GM12878 (cell line): Measurements from ENCODE around the gene TAF3. TPM values are rescaled to one million over a fixed set of nuclear protein-coding genes. Genes with fewer than 3 reads are reported as not detected.

Experiments used
- CBX5 ChIP-seq: sonication (generic); IDR thresholded peaks from 2 replicates; pipeline ENCODE4 v1.6.1; 2016; ENCODE audit warnings: low read depth, moderate library complexity, mild to moderate bottlenecking, inconsistent platforms
- CREB1 ChIP-seq: IDR thresholded peaks from 2 replicates; pipeline ENCODE4 v1.6.1; 2012; ENCODE audit warnings: low read depth, mild to moderate bottlenecking, inconsistent platforms
- CTCF ChIP-seq, 3 experiments: IDR thresholded peaks in 2 of 3; conservative IDR thresholded peaks in 1 of 3; 2 replicates each; pipeline ENCODE4 v1.5.1; 2011; ENCODE audit warnings: low read depth in 3 of 3, low read length in 3 of 3, mild to moderate bottlenecking in 3 of 3, control low read depth in 2 of 3, moderate library complexity in 2 of 3, inconsistent platforms in 1 of 3, mixed read lengths in 1 of 3; ENCODE audit not compliant: control insufficient read depth in 2 of 3, insufficient read depth in 1 of 3; ENCODE audit errors: extremely low read depth in 1 of 3
- EED ChIP-seq: sonication (generic); IDR thresholded peaks from 2 replicates; pipeline ENCODE4 v1.6.1; 2016; ENCODE audit warnings: antibody characterized with exemption, low read depth
- FOXK2 ChIP-seq: fragments of 450-650 bp; IDR thresholded peaks from 2 replicates; pipeline ENCODE4 v1.6.1; 2017; ENCODE audit warnings: mild to moderate bottlenecking, moderate library complexity
- HDGF ChIP-seq: fragments of 450-650 bp; IDR thresholded peaks from 2 replicates; pipeline ENCODE4 v1.6.1; 2016; ENCODE audit warnings: antibody characterized with exemption
- IKZF2 ChIP-seq, 2 experiments: fragments of 450-650 bp; IDR thresholded peaks; 2 replicates each; pipeline ENCODE4 v1.6.1; 2017; ENCODE audit warnings: mild to moderate bottlenecking in 2 of 2, moderate library complexity in 2 of 2
- IRF5 ChIP-seq: fragments of 450-650 bp; IDR thresholded peaks from 2 replicates; pipeline ENCODE4 v1.6.1; 2017; ENCODE audit warnings: borderline replicate concordance
- MEF2A ChIP-seq: IDR thresholded peaks from 2 replicates; pipeline ENCODE4 v1.6.1; 2011; ENCODE audit warnings: low read depth, mild to moderate bottlenecking, low read length, moderate library complexity; ENCODE audit not compliant: insufficient read depth
- MTA2 ChIP-seq: fragments of 450-650 bp; IDR thresholded peaks from 2 replicates; pipeline ENCODE4 v1.6.1; 2016; ENCODE audit warnings: low read depth, mild to moderate bottlenecking, moderate library complexity
- NFXL1 ChIP-seq: fragments of 450-650 bp; IDR thresholded peaks from 2 replicates; pipeline ENCODE4 v1.6.1; 2017; ENCODE audit warnings: antibody characterized with exemption, mild to moderate bottlenecking, borderline replicate concordance
- NKRF ChIP-seq: fragments of 450-650 bp; conservative IDR thresholded peaks from 2 replicates; pipeline ENCODE4 v1.6.1; 2017; ENCODE audit warnings: mild to moderate bottlenecking, moderate library complexity
- PAX8 ChIP-seq: fragments of 450-650 bp; IDR thresholded peaks from 2 replicates; pipeline ENCODE4 v1.6.1; 2017; ENCODE audit warnings: mild to moderate bottlenecking, moderate library complexity
- POU2F2 ChIP-seq: IDR thresholded peaks from 3 replicates; pipeline ENCODE4 v1.6.1; 2011; ENCODE audit warnings: low read depth, mild to moderate bottlenecking, low read length, borderline replicate concordance
- RCOR1 ChIP-seq: conservative IDR thresholded peaks from 2 replicates; pipeline ENCODE4 v1.6.1; 2012; ENCODE audit warnings: low read depth, low read length, improper control_type of control experiment
- RUNX3 ChIP-seq: IDR thresholded peaks from 2 replicates; pipeline ENCODE4 v1.6.1; 2012; ENCODE audit warnings: low read length, inconsistent platforms
- TAF1 ChIP-seq: IDR thresholded peaks from 2 replicates; pipeline ENCODE4 v1.6.1; 2011; ENCODE audit warnings: mild to moderate bottlenecking, low read depth, low read length, borderline replicate concordance
- TBL1XR1 ChIP-seq: IDR thresholded peaks from 2 replicates; pipeline ENCODE4 v1.6.1; 2012; ENCODE audit warnings: low read depth, low read length, improper control_type of control experiment
- WRNIP1 ChIP-seq: IDR thresholded peaks from 2 replicates; pipeline ENCODE4 v1.6.1; 2011; ENCODE audit warnings: low read depth, low read length, improper control_type of control experiment, borderline replicate concordance
- ZBTB11 ChIP-seq: fragments of 450-650 bp; formaldehyde crosslinking; IDR thresholded peaks from 2 replicates; pipeline ENCODE4 v1.5.0; 2022; ENCODE audit warnings: mild to moderate bottlenecking, missing genetic modification characterization
- ZNF622 ChIP-seq: fragments of 450-650 bp; IDR thresholded peaks from 2 replicates; pipeline ENCODE4 v1.6.1; 2017; ENCODE audit warnings: mild to moderate bottlenecking, inconsistent platforms
- ZSCAN29 ChIP-seq: fragments of 450-650 bp; IDR thresholded peaks from 2 replicates; pipeline ENCODE4 v1.6.1; 2017; ENCODE audit warnings: mild to moderate bottlenecking, moderate library complexity
- polyA plus RNA-seq, 11 experiments: library from polyadenylated mRNA; depleted of rRNA in 4 of 11; unstranded in 6 of 11; stranded (reverse) in 5 of 11; fragments of >200 nt; fragmentation: Nextera tagmentation in 4 of 11; fragmentation: Illumina TruSeq in 1 of 11; extraction: Ambion mirVana in 4 of 11; extraction: Trizol in 1 of 11; gene quantifications; 1 replicate in 1 of 11; 2 replicates in 10 of 11; pipeline versions ENCODE4 v1.2.1 to v1.2.3, GENCODE V29; 2011 to 2016; ENCODE audit warnings: inconsistent platforms in 2 of 11, missing spikeins in 2 of 11, low read depth in 1 of 11
- total RNA-seq, 4 experiments: library from RNA; depleted of rRNA in 3 of 4; stranded (reverse); fragments of >200 nt in 3 of 4; fragmentation: Illumina TruSeq in 1 of 4; extraction: Trizol in 1 of 4; gene quantifications; 2 replicates each; pipeline versions ENCODE4 v1.2.1 to v1.2.3, GENCODE V29; 2013 to 2021

Gene TAF3
- total and polyA plus RNA-seq, 10 of the 15 experiments (the other 5 are each of a cell fraction or from before 2014, with no cell fraction given): 2.0 to 10.1 (median 3.7) TPM

- peak; percentile 68 for TF ChIP-seq NKRF
- TF ChIP-seq IKZF2 (IDR thresholded peaks at IDR 0.05): no peak
- TF ChIP-seq CTCF (IDR thresholded peaks at IDR 0.05 in 2 of 3, conservative IDR thresholded peaks at IDR 0.05 in 1 of 3; ENCODE audit: control insufficient read depth in 2 of 3, extremely low read depth in 1 of 3, insufficient read depth in 1 of 3, low read depth in 3 of 3, low read length in 3 of 3): no peak
- TF ChIP-seq MEF2A: peak; percentile 49; the same call in 1 of the 2 replicates
- TF ChIP-seq ZBTB11 (CRISPR knock-in tag): no peak
- no peak for TF ChIP-seq PAX8
- TF ChIP-seq WRNIP1: no peak
- no peak for TF ChIP-seq EED
- peak; percentile 95 for TF ChIP-seq TAF1
- 0 out of 2 replicates have a peak, but pooled peaks have one; percentile 6 for TF ChIP-seq FOXK2
- TF ChIP-seq RUNX3: no peak; the same call in 1 of the 2 replicates
- no peak for TF ChIP-seq IRF5
- TF ChIP-seq RCOR1: 0 out of 2 replicates have a peak, but pooled peaks have one; percentile 54
- TF ChIP-seq ZNF622: no peak
- no peak for TF ChIP-seq NFXL1
- TF ChIP-seq MTA2: no peak
- peak; percentile 31; the same call in 1 of the 2 replicates for TF ChIP-seq CREB1
- TF ChIP-seq HDGF: peak; percentile 57; the same call in 1 of the 2 replicates
- TF ChIP-seq POU2F2: peak; percentile 80; the same call in 1 of the 3 replicates
- no peak for TF ChIP-seq ZSCAN29
- TF ChIP-seq TBL1XR1: no peak; the same call in 1 of the 2 replicates
- peak; percentile 75; the same call in 1 of the 2 replicates for TF ChIP-seq CBX5
Measured at GRCh38 chr10:7818295-7819120, at the start of gene TAF3 (continued).
